ENCODE measurements around the gene FES.
"Not testable (repeated sequence)": the region's sequence is repeated elsewhere in the genome, so short reads cannot be mapped to it uniquely, and the experiment has no call there.

Gene FES

DNA sequence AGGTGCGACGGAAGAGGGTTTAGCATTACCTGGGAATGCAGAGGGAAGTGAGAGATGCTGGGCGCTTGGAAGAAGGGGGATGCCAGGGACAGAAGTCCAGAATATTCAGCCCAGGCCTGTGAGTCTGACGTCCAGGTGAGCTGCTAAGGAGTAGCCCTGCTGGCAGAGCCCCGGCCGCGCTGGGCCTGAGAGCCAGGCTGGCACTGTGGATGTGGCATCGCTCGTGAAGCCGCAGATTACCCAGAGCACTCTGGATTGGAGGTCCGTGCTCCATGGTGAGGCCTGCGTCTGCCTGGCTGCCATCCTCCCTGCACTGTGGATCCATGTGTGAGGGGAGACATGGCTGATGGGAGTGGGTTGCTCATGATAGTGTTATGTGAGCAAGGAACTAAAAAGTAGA is 33.3 kb downstream of the FES start:
- no peak overlapping the region for H3K4me3 ChIP-seq (ENCODE audit: low read depth, low read length)
- in situ Hi-C loops (cut with HindIII; ENCODE audit: low sequenced_read_pairs) = no loop called here
- no peak for DNase-seq (ENCODE audit: low read depth)
- TF ChIP-seq, protein P1, sequence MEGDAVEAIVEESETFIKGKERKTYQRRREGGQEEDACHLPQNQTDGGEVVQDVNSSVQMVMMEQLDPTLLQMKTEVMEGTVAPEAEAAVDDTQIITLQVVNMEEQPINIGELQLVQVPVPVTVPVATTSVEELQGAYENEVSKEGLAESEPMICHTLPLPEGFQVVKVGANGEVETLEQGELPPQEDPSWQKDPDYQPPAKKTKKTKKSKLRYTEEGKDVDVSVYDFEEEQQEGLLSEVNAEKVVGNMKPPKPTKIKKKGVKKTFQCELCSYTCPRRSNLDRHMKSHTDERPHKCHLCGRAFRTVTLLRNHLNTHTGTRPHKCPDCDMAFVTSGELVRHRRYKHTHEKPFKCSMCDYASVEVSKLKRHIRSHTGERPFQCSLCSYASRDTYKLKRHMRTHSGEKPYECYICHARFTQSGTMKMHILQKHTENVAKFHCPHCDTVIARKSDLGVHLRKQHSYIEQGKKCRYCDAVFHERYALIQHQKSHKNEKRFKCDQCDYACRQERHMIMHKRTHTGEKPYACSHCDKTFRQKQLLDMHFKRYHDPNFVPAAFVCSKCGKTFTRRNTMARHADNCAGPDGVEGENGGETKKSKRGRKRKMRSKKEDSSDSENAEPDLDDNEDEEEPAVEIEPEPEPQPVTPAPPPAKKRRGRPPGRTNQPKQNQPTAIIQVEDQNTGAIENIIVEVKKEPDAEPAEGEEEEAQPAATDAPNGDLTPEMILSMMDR (IDR thresholded peaks at IDR 0.05; ENCODE audit: low read depth, low read length, missing control alignments) = no peak

DNA sequence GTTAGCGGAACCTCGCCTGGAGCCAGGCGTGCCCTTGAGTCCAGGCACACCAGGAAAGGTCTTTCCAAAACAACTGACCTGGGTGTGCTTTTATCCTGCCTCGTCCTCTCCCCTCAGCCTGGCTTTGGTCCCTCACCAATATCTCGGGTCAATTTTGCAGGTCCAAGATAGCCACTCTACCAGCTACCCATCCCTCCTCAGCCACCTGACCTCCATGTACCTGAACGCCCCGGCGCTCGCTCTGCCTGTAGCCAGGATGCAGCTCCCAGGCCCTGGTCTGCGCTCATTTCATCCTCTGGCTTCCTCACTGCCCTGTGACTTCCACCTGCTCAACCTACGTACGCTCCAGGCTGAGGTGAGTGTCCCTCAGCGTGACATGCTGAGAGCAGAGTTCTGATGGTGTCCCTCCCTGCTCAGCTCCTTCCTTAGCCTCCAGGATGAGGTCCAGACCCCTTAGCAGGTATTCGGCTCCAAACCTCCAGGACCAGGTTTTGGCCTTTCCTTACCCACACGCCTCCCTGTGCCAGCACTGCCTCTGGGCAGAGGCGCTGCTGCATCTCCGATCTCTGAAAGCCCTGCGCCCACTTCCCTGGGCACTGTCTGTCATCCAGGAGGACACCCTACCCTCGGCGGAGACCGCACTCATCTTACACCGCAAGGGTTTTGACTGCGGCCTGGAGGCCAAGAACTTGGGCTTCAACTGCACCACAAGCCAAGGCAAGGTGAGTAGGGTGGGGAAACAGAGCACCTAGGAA is 33.9 kb downstream of the FES start:
- H3K4me3 ChIP-seq (ENCODE audit: low read depth, low read length) = no peak overlapping the region
- TF ChIP-seq, protein P1 (IDR thresholded peaks at IDR 0.05; ENCODE audit: low read depth, low read length, missing control alignments) = no peak
- in situ Hi-C loops (cut with HindIII; ENCODE audit: low sequenced_read_pairs) = no loop called here
- DNase-seq (ENCODE audit: low read depth) = no peak

DNA sequence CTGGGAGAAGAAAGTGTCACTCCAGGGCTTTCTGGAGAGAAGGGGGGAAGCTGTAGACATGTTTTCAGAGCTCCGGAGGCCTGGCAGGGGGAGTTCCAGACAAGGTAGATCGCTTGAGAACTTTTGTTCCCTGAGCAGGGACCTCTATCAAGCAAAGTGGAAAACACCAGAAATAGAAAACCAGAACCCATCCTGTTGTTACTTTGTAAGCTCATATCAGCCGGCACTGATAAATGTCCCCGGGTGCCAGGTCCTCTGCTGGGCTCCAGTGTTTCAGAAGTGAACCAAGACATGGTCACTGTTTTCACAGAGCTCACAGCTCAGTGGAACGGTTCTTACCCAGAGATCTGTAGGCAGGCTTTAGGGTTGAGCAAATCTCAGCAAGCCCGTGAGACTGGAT is 34.5 kb downstream of the FES start:
- TF ChIP-seq, protein P1 (IDR thresholded peaks at IDR 0.05; ENCODE audit: low read depth, low read length, missing control alignments) = no peak
- DNase-seq (ENCODE audit: low read depth) = no peak
- no peak overlapping the region for H3K4me3 ChIP-seq (ENCODE audit: low read depth, low read length)
- in situ Hi-C loops (cut with HindIII; ENCODE audit: low sequenced_read_pairs) = no loop called here

DNA sequence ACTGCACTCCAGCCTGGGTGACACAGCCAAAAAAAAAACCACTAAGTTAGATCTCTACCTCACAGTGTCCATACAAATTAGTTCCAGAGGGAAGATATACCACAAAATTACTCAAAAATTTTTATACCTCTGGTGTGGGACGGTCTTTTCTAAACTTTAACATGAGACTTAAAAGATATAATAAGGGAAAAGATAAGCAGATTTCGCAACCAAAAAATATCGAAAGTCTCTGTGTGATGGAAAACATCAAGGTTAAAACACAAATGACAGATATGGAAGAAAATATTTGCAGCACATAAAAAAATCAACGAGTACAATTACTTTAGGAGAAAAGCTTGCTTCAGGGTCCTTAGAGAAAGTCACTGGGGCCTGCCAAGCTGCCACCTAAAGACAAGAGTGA is 37.6 kb downstream of the FES start:
- TF ChIP-seq, protein P1 (IDR thresholded peaks at IDR 0.05; ENCODE audit: low read depth, low read length, missing control alignments) = no peak
- no peak overlapping the region for H3K4me3 ChIP-seq (ENCODE audit: low read depth, low read length)
- DNase-seq (ENCODE audit: low read depth) = no peak
- in situ Hi-C loops (cut with HindIII; ENCODE audit: low sequenced_read_pairs) = no loop called here

DNA sequence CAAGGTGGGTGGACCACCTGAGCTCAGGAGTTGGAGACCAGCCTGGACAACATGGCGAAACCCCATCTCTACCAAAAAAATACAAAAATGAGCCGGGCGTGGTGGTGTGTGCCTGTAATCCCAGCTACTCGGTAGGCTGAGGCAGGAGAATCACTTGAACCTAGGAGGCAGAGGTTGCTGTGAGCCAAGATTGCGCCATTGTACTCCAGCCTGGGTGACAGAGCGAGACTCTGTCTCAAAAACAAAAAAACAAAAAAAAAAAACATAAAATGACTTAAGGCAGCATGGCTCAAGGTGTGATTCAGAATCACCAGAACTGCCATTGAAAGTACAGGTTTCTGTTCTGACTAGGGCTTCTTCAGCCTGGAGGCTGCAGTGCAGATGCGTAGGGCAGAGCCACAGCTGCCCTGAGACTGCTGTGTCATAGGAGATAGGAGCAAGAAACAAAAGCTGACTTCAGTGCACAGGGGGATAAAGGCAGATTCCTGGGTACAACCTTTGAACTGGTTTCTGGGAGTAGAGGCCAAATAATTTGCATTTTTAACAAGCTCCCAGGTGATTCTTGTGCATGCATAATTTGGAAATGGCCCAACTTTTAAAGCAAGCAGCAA is 38.5 kb downstream of the FES start:
- DNase-seq (ENCODE audit: low read depth); in situ Hi-C loops (cut with HindIII; ENCODE audit: low sequenced_read_pairs); H3K4me3 ChIP-seq (ENCODE audit: low read depth, low read length): not testable (repeated sequence)

DNA sequence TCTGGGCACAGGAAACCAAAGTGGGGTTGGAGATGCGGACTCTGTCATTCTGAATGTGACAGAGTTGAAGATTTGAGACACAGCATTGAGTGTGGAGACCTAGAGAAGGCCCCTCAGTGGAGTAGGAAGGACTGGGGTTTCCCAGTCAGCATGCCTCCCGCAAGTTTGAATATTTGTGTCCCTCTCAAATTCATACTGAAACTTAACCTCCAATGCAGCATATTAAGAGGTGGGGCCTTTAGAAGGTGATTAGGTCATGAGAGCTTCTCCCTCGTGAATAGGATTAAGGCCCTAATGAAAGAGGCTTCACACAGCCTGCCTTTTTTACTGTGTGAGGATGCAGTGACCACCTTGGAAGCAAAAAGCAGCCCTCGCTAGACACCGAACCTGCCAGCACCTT is 40.1 kb downstream of the FES start:
- TF ChIP-seq, protein P1 (IDR thresholded peaks at IDR 0.05; ENCODE audit: low read depth, low read length, missing control alignments) = no peak
- in situ Hi-C loops (cut with HindIII; ENCODE audit: low sequenced_read_pairs) = no loop called here
- no peak for DNase-seq (ENCODE audit: low read depth)
- no peak overlapping the region for H3K4me3 ChIP-seq (ENCODE audit: low read depth, low read length)

DNA sequence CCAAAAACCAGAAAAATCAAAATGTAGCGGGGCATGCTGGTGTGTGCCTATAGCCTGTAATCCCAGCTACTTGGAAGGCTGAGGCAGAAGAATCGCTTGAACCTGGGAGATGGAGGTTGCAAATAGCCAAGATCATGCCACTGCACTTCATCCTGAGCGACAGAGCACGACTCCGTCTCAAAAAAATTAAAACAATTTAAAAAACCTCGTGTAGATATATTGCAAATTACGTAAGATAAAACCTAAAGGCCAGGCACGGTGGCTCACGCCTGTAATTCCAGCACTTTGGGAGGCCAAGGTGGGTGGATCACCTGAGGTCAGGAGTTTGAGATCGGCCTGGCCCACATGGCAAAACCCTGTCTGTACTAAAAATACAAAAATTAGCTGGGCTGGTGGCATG is 42.5 kb downstream of the FES start:
- DNase-seq (ENCODE audit: low read depth); in situ Hi-C loops (cut with HindIII; ENCODE audit: low sequenced_read_pairs); H3K4me3 ChIP-seq (ENCODE audit: low read depth, low read length): not testable (repeated sequence)

DNA sequence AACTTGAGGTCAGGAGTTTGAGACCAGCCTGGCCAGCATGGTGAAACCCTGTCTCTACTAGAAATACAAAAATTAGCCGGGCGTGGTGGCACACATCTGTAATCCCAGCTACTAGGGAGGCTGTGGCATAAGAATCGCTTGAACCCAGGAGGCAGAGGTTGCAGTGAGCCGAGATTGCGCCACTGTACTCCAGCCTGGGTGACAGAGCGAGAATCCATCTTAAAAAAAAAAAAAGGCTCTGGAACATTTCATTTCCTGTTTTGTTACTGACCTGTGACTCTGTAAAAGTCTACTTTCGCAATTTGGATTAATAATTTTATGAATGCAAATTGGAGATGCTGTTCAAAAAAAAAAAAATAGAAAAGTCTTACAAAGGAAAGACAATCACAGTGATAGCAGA is 43.8 kb downstream of the FES start:
- in situ Hi-C loops (cut with HindIII; ENCODE audit: low sequenced_read_pairs); H3K4me3 ChIP-seq (ENCODE audit: low read depth, low read length); DNase-seq (ENCODE audit: low read depth): not testable (repeated sequence)
